Parathyroid adenoma (tissue), 2 donors: ENCODE measurements around the gene SUCLA2.
A peak's percentile ranks its signal among the peaks of the same experiment; 100 is the strongest.

ENCODE experiments used
- H2AFZ ChIP-seq: fragments of 300-600 bp; sonication (generic); one replicate; pipeline ENCODE4 v1.7.0; 2017; ENCODE audit warnings: antibody characterized with exemption, mild to moderate bottlenecking
- H3K27ac ChIP-seq: fragments of 300-600 bp; sonication (generic); one replicate; pipeline ENCODE4 v1.7.0; 2017
- H3K27me3 ChIP-seq: fragments of 300-600 bp; sonication (generic); one replicate; pipeline ENCODE4 v1.7.0; 2017; ENCODE audit warnings: low read length; ENCODE audit not compliant: control insufficient read depth, insufficient read depth
- H3K36me3 ChIP-seq: fragments of 300-600 bp; sonication (generic); one replicate; pipeline ENCODE4 v1.7.0; 2017; ENCODE audit warnings: low read length; ENCODE audit not compliant: control insufficient read depth, insufficient read depth
- H3K4me1 ChIP-seq: fragments of 300-600 bp; sonication (generic); one replicate; pipeline ENCODE4 v1.7.0; 2017; ENCODE audit warnings: control low read depth
- H3K4me2 ChIP-seq: fragments of 300-600 bp; sonication (generic); one replicate; pipeline ENCODE4 v1.7.0; 2017; ENCODE audit warnings: low read length
- H3K4me3 ChIP-seq: fragments of 300-600 bp; sonication (generic); one replicate; pipeline ENCODE4 v1.7.0; 2017; ENCODE audit warnings: low read depth, low read length
- H3K79me2 ChIP-seq: fragments of 300-600 bp; sonication (generic); one replicate; pipeline ENCODE4 v1.7.0; 2017; ENCODE audit warnings: control low read depth
- H3K9ac ChIP-seq: fragments of 300-600 bp; sonication (generic); one replicate; pipeline ENCODE4 v1.7.0; 2017; ENCODE audit warnings: mild to moderate bottlenecking
- H3K9me3 ChIP-seq: fragments of 300-600 bp; sonication (generic); one replicate; pipeline ENCODE4 v1.7.0; 2017; ENCODE audit warnings: low read length; ENCODE audit not compliant: control insufficient read depth
- CTCF ChIP-seq: fragments of 300-600 bp; sonication (generic); IDR thresholded peaks from one replicate; pipeline ENCODE4 v1.7.0; 2017; ENCODE audit warnings: antibody characterized with exemption, mild to moderate bottlenecking
- donor health status: primary hyperparathyroidism.

SUCLA2 gene

GRCh38 chr13:48001114-48001881 is at the start of gene SUCLA2:
Gene SUCLA2 (minus strand): TSS chr13:48001273. CDS start chr13:48001269, 4 bp downstream.
- H3K9me3 ChIP-seq: no peaks in the 10 kb centered on the region
- H3K9ac ChIP-seq: peak within 1 kb of the TSS; percentile 53
- peaks cover 9% of the 10 kb centered on the region for H3K79me2 ChIP-seq
- H3K4me1 ChIP-seq: peaks cover 2% of the 10 kb centered on the region
- peak within 1 kb of the TSS; percentile 96 for H3K4me3 ChIP-seq
- H3K27ac ChIP-seq: peak within 1 kb of the TSS; percentile 53
- no peak for TF ChIP-seq CTCF
- peak within 1 kb of the TSS; percentile 90 for H2AFZ ChIP-seq
- no peaks in the 10 kb centered on the region for H3K27me3 ChIP-seq
- peak within 1 kb of the TSS; percentile 89 for H3K4me2 ChIP-seq
- no peaks in the 10 kb centered on the region for H3K36me3 ChIP-seq

- H2AFZ ChIP-seq: no peak overlapping the region
- no peaks in the 10 kb centered on the region for H3K9me3 ChIP-seq
- no peak overlapping the region for H3K9ac ChIP-seq
- H3K27ac ChIP-seq: no peak overlapping the region
- H3K79me2 ChIP-seq: no peaks in the 10 kb centered on the region
- H3K4me2 ChIP-seq: no peak overlapping the region
- no peaks in the 10 kb centered on the region for H3K4me1 ChIP-seq
- no peak overlapping the region for H3K4me3 ChIP-seq
- H3K36me3 ChIP-seq: no peaks in the 10 kb centered on the region
- TF ChIP-seq CTCF: no peak
- no peaks in the 10 kb centered on the region for H3K27me3 ChIP-seq
Observed at GRCh38 chr13:48050550-48050949, 49.5 kb upstream of the SUCLA2 start.

GRCh38 chr13:48043789-48044503 is 42.9 kb upstream of the SUCLA2 start:
- H3K9ac ChIP-seq: no peak overlapping the region
- H3K9me3 ChIP-seq: no peaks in the 10 kb centered on the region
- no peak for TF ChIP-seq CTCF

GRCh38 chr13:48042894-48043293 is 41.8 kb upstream of the SUCLA2 start:
- no peak overlapping the region for H3K4me3 ChIP-seq
- no peak overlapping the region for H3K9ac ChIP-seq
- H3K36me3 ChIP-seq: no peaks in the 10 kb centered on the region
- no peak overlapping the region for H3K27ac ChIP-seq
- no peak overlapping the region for H2AFZ ChIP-seq
- H3K4me2 ChIP-seq: no peak overlapping the region
- H3K4me1 ChIP-seq: no peaks in the 10 kb centered on the region
- H3K27me3 ChIP-seq: no peaks in the 10 kb centered on the region
- no peaks in the 10 kb centered on the region for H3K9me3 ChIP-seq
- no peaks in the 10 kb centered on the region for H3K79me2 ChIP-seq
- TF ChIP-seq CTCF: no peak

More at GRCh38 chr13:48043789-48044503, 42.9 kb upstream of the SUCLA2 start:
- Histone ChIP-seq H2AFZ (no peak overlapping the region), H3K4me3 (no peak overlapping the region), H3K36me3 (no peaks in the 10 kb centered on the region), H3K79me2 (no peaks in the 10 kb centered on the region), H3K27me3 (no peaks in the 10 kb centered on the region), H3K4me1 (no peaks in the 10 kb centered on the region), H3K27ac (no peak overlapping the region), H3K4me2 (no peak overlapping the region)
